Hypothalamus (tissue), 51 donors: ENCODE data around the gene KIF2C.
"Not testable (repeated sequence)": the region's sequence is repeated elsewhere in the genome, so short reads cannot be mapped to it uniquely, and the experiment has no call there.

ENCODE experiments used
- DNase-seq, 51 donors: peaks; one replicate each; lab custom pipeline; 2025; lab: John Stamatoyannopoulos, UW

KIF2C gene

DNA sequence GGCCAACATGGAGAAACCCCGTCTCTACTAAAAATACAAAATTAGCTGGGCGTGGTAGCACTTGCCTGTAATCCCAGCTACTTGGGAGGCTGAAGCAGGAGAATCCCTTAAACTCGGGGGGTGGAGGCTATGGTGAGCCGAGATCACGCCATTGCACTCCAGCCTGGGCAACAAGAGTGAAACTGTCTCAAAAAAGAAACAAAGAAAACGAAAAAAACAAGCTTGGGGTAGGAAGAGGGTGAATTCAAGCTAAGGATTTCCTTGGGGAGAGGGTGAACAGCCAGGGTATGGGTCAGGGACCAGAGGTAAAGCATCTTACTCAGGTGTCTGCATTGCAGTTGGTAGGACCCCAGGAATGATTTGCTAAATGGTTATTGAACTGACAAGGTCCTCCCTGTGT lies 26.8 kb downstream of the KIF2C start:
- DNase-seq = not testable (repeated sequence)

DNA sequence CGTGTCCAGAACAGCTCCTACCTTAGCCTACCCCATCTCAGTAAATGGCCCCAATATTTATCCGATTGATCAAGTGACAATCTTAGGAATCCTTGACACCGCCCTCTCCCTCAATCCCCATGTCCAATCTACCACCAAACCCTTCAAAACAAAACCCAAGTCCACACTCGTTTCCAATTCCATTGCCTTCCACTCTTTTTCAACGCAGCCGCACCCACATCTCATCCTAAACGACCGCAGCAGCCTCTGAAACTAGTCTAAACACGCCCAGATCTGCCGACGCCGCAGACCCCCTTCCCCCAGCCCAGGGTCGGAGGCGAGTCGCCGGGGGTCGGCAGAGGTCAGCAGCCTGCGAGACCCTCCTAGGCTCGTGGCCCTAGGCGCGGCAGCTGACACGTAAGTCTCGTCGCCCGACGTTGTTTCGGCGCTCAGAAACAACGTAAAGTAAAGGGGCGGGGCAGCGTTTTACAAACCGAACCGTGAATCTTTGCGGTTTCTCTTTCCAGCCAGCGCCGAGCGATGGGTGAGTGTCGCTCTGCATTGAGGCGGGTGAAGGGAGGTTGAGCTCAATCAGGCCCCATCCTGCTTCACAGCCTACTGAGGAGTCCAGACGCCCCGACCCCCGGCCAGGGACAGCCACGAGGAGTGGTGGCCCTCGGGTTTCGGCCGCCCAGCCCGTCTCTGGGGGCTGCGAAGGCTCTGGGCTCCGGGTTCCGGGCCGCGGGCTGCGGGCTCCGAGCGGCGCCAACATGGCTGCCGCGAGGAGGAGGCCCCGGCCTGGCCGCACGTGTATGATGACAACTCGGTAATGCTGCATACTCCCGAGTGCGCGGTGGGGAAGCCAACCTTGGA lies 35.7 kb downstream of the KIF2C start, which contains the start of gene RPS8:
TSS of gene RPS8 (plus strand) at position 463 of the 852 bp plus-strand sequence. CDS start at position 520, 57 bp downstream.
- DNase-seq = peak; percentile 62 to 95 (median 84)

DNA sequence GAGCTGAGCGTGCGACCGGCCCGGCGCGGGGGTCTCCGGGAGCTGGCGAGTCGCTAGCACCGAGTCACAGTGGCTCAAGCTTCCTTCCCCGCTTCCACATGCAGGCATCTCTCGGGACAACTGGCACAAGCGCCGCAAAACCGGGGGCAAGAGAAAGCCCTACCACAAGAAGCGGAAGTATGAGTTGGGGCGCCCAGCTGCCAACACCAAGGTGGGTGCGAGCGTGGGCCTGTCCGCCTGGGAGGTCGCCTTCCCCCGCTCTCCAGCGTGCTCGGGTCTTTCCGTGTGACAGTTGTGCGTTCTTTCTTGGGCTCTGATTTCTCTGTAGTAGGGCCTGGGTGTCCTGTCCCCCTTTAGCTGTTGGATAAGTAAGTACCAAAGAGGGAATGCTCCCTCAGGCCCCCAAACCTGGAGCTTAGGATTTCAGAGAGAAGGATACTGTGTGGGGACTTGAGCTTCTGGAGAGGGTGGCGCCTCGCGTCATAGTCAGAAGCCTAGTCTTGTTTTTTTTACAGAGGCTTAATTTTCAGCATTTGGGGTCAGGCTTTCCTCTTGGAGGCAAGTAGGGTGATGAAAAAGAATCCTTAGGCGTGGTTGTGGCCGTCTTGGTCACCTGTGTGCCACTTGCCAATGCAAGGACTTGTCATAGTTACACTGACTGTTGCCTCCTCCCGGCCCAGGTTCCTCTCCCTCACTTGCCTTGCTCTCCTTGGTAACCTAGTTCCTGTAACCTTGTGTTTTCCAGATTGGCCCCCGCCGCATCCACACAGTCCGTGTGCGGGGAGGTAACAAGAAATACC lies 36.5 kb downstream of the KIF2C start:
- peak in 9 of 51 donors; percentile 41 to 78 (median 57) for DNase-seq

DNA sequence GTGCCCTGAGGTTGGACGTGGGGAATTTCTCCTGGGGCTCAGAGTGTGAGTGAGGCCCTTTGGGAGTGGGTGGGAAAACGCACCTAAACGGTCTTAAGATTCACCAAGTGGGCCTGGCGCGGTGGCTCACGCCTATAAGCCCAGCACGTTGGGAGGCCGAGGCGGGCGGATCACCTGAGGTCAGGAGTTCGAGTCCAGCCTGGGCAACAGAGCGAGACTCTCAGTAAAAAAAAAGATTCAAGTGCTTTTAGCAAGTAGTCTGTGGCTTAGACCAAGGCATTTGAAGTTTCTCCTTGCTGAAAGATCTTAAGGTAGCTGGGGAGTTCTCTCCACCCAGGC lies 37.1 kb downstream of the KIF2C start:
- no peak for DNase-seq

DNA sequence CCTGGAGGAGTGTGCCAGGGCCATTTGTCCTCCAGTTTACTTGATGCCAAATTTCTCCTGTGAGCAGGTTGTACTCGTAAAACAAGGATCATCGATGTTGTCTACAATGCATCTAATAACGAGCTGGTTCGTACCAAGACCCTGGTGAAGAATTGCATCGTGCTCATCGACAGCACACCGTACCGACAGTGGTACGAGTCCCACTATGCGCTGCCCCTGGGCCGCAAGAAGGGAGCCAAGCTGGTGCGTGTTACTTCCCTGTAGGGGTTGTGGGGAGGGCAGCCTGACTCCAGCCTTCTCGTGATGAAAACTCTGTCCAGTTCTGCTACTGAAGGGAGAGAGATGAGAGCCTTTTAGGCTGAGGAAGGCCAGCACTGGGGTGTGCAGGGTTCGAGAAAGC lies 37.9 kb downstream of the KIF2C start:
- DNase-seq = no peak

DNA sequence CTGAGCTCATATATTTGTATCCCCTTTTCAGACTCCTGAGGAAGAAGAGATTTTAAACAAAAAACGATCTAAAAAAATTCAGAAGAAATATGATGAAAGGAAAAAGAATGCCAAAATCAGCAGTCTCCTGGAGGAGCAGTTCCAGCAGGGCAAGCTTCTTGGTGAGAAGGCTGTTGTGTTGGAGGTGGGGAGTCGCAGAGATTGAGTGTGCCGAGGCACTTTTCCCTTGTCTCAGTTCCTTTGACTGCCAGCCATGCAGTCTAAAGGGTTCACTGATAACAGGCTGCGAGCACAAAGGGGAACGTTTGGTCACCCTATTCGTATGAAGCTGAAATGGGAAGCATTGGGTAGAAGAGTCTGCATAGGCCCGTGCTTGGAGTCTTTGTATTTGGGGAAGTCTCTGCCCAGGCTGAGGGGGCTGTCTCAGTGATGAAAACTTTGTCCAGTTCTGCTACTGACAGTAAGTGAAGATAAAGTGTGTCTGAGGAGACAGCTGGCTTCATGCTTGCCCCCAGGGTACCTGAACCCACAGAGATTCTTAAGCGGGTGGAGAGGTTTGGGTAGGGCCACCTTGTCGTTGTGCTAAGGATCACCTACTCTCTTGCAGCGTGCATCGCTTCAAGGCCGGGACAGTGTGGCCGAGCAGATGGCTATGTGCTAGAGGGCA lies 38.5 kb downstream of the KIF2C start:
- no peak for DNase-seq

DNA sequence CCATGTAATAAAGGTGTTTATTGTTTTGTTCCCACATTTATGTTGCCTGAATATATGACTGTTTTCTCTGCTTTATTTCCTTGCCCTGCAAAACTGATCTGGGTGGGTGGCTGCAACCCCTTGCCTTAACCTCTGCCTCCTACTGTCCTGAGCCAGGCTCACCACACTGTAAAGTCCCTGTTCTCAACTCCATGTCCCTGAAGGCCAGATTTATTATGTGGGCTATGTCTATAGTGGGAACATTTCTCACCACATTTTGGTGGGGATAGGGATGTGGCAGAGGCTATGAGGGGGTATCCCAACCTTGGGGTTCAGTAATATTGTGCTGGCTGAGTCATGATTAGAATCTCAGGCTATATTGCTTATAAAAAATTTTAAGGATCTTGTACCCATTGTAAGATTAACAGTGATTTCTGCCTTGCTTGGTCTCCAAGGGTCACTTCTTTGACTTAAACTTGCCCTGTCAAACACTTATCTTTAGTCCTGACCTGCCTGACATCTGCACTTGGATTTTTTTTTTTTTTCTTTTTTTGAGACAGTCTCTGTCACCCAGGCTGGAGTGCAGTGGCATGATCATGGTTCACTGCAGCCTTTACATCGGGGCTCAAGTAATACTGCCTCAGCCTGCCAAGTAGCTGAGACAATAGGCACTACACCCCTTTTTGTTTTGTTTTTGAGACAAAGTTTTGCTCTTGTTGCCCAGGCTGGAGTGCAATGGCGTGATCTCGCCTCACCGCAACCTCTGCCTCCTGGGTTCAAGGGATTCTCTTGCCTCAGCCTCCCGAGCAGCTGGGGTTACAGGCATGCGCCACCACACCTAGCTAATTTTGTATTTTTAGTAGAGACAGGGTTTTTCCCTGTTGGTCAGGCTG lies 39.3 kb downstream of the KIF2C start:
- DNase-seq = no peak

DNA sequence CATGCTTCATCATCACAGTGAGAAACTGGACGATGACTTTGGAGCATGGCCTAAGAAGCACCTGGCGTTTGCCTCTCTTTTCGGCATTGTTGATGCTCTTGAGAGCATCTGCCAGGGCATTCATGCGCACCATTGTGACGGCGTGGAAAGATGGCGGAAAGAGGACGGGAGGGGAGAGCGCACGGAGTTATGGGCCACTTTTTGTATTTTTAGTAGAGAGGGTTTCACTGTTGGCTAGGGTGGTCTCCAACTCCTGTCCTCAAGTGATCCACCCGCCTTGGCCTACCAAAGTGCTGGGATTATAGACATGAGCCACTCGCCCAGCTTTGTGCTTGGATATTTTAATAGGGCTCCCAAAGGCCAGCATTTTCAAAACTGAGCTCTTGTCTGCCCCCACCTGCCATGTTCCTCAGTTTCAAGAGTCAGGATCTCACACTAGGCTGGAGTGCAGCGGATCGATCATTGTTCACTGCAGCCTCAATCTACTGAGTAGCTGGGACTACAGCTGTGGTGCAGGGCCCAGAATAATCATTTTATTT lies 41.0 kb downstream of the KIF2C start:
- no peak for DNase-seq

DNA sequence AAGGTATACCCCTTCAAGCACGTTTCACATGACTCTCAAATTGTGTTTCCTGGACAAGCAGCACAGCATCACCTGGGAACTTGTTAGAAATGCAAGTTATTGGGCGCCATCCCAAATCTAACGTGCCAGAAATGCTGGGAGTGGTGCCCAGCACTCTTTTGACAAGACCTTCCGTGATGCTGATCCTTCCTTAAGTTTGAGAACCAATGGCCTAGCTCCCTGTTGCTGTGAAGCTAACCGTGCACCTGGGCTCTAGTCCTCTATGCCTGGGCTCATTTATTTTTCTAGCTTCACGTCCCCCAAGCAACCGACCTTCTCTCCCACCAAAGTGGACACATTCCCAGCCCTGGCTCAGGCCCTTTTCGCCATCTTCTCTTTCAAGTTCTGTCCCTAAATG lies 44.1 kb downstream of the KIF2C start:
- no peak for DNase-seq

DNA sequence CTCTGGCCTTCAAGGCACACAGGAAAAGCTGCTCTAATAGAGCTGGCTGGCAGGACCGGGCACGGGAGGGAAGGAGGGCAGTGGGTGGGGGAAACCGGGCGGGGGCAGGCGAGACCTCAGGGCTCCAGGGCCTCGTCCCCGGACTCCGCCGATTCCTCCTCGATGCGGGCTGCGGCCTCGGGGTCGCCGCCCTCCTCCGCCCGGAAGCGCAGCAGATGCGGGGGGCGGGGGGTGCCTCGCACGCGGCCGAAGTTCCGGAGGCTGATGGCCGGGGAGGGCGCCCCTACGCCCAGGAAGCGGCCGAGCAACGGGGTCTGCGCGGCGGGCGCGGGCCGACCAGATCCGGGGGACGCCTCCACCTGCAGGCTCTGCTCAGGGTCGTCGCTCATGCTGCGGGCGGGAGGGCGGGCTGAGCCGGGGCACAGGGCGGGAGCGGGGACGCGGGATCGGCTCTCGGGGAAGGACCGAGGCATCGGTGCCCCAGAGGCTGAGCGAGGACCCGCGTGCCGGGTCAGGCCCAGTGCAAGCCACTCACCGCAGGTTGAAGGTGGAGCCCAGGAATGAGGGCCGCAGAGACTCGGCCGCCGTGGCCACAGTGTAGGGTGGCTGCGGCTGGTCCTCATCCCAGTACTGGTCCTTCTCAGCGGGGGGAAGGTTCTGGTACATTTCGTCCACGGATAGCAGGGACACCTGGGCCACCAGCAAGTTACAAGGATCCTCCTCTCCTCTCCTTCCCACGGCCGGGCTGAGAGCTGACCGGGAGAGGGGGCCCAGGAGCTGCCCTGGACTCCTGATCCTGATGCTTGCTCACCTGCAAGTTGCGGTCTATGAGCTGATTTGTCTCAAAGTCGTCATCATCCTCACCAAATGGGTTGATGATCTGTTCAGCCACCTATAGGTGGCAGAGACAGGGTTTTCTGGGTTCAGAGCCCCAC lies 44.7 kb downstream of the KIF2C start:
- DNase-seq = peak in 6 of 51 donors; percentile 25 to 42 (median 33)

DNA sequence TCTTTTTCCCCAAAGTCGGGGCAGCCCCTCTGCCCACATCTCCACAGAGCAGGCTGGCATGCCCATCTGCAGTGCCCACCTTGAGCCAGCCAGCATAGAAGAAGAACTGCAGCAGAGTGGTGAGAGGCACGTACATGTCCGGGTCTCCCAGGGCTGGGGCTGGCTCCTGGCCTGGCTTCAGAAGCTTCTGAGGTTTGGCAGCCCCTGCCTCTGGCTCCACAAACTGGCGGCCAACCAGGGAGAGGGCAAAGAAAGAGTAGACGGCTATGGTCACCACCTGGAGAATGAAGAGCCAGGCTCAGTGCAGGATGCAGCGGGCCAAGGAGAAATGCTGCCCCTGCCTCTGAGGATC lies 45.4 kb downstream of the KIF2C start:
- no peak for DNase-seq

DNA sequence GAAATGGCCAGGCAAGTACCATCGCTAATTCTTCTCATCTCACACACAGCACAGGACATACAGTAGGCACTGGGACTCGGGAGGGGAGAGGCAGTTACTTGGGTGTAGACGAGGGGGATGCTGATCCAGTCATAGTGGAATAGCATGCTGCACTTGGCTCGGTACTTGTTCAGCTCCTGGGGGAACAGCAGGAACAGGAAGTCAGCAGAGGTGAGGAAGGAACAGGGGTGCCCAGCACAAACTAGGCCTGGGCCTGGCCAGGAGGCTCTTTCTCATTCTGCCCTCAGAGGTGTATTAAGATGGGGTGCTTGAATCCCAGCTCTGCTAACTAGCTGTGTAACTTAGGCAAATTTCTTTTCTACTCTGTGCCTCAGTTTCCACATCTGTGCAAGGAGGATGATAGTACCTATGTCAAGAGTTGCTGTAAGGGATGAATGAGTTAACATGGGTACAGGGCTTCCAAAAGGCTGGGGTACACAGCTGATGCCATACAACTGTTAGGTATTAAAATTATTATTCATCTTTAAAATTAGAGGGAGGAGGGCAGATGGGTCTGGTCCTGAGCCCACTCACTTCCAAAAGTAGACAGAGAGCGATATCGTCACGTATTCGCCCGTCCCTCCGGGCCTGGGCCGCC lies 46.0 kb downstream of the KIF2C start:
- no peak for DNase-seq

DNA sequence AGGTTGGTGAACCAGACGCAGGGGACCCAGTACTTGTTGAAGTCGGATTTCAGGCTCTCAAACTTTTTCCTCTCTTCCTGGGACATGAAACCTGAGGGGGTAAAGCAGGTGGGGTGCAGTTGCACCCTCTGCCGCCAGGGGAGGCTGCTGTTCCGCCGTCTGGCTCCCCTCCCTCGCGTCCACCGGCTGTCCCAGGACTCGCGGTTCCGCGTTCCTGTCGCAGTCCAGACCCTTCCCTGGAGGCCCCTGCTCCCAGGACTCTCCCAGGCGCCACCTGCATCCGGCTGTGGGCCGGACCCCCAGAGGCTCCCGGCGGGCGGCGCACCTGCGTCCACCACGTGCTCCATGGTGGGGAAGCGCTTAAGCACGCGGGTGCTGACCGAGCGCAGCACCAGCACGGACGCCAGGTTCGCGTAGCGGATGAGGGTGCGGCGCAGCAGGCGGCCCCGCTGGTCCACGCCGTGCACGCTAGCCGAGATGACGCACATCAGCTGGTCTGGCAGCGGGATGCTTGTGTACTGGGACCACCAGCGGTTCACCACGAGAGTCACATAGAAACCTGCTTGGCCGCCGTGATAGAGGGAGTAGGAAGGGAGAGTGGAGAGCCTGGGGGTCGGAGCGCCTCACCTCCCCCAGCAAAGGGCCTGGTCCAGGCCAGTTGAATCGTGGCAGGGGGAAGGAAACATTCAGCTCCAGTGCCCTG lies 46.7 kb downstream of the KIF2C start:
- peak in 19 of 51 donors; percentile 17 to 62 (median 39) for DNase-seq

DNA sequence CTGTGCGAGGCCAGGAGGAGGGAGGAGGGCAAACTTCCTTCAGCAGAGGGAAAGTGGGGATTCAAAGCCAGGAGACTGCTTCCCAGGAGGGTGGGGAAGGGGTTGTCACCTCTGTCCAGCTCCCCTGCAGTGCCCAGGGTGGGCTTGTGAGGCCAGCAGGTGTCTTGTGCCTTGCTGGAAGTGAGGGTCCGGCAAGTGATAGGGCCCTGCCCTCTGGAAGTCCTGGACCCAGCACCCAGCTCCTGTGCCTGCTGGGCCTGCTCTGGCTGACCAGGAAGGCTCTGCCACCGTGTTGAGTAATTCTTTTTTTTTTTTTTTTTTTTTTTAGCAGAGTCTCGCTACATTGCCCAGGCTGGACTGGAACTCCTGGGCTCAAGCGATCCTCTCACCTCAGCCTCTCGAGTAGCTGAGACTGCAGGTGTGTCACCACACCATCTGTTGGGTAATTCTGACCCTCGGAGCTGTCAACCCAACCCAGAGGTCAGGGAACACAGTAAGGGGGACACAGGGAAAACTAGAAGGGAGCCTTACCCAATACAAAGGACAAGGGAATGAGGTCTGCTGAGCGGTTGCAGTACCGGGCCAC lies 47.3 kb downstream of the KIF2C start:
- DNase-seq = no peak

DNA sequence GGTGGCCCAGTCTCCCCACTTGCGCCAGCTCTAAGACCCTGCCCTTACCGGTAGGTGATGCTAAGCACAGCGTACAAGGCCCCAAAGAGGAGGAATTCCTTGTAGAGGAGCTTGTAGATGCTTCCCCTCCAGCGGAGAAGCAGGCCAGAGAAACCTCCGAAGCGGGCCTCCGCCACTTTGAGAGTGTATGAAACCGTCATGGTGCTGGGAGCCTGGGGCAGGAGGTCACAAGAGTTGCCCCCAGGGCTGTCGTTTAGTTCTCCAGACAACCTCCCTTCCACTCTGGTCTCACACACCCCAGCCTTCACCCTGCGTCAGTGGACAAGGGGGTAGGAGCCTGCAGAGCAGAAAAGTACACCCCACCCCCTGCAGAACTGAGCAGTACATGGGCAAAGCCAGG lies 47.9 kb downstream of the KIF2C start:
- DNase-seq = no peak

DNA sequence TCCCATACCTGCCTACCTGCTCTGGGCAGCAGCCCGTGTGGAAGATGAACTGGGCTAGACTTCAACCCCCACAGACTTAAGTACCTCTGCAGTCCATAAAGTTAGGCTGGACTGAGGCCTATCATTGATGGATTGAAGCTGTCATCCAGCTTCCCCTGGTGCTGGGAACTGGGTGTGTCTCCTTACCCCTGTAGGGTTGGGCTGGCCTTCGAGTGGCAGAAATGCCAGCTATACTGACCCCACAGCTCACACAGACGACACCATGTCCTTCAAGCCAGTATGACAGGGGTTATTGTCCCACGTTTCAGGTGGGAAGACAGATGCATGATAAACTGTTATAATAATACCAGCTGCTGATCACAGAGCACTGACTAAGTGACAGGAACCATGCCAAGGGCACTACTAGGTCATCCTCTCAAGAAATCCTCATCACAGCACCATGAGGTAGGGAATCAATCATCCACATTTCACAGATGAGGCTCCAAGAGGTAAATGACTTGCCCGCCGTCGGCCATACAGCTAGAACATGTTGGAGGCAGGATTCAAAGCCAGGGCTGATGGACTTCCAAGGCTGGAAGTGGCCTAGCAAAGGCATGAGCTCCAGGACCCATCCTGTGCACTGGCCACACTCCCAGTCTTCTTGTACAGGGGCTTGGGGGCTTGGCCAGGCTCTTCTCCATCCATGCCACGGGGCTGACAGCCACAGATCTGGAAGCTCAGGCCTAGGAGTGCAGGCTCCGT lies 48.7 kb downstream of the KIF2C start, which contains the start of gene BEST4:
TSS of gene BEST4 (minus strand) at position 51 of the 741 bp plus-strand sequence. CDS start 465 bp downstream, outside the sequence.
- DNase-seq = no peak
